ENCODE data around the gene MTMR8. TPM values are rescaled to one million over a fixed set of nuclear protein-coding genes. Genes with fewer than 3 reads are reported as not detected.
"Not testable (repeated sequence)": the region's sequence is repeated elsewhere in the genome, so short reads cannot be mapped to it uniquely, and the experiment has no call there.

The MTMR8 gene
- total and polyA plus RNA-seq, 2 experiments from 2014 or later = 1.6 to 2.6 TPM

DNA sequence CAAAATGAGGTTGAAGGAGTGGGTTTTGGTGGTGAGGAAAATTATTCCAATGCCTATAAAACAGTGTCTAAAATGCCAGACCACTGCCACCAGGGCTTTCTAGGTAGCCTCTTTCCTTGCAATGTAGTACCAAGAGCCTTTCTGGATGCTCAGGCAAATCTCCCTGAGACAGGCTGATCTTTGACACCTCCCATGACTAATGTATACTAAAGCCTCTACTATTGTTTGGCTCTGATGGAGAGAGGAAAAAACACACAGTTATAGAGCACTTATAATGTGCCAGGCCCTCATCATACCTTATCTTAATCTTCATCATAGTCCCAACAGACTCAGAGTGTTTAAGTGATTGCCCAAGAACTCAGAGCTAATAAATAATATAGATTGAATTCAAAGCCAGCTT lies 5.8 kb downstream of the MTMR8 start:
- Histone ChIP-seq H3K36me3 (no peaks in the 10 kb centered on the region), H3K27ac (no peak overlapping the region), H3K9me3 (ENCODE audit: low read depth) (no peaks in the 10 kb centered on the region), H3K4me3 (no peak overlapping the region), H3K4me1 (ENCODE audit: low read depth) (no peaks in the 10 kb centered on the region), H3K27me3 (no peaks in the 10 kb centered on the region)
- no peak for DNase-seq (ENCODE audit: low read depth in 1 of 2, low spot score in 1 of 2)
- no peak for TF ChIP-seq CTCF (IDR thresholded peaks at IDR 0.05; ENCODE audit: low read depth, low read length)

- not testable (repeated sequence) for DNase-seq (ENCODE audit: low read depth in 1 of 2, low spot score in 1 of 2); H3K9me3 ChIP-seq (ENCODE audit: low read depth)
Observed at GRCh38 chrX:64380789-64381188, 14.5 kb downstream of the MTMR8 start.

DNA sequence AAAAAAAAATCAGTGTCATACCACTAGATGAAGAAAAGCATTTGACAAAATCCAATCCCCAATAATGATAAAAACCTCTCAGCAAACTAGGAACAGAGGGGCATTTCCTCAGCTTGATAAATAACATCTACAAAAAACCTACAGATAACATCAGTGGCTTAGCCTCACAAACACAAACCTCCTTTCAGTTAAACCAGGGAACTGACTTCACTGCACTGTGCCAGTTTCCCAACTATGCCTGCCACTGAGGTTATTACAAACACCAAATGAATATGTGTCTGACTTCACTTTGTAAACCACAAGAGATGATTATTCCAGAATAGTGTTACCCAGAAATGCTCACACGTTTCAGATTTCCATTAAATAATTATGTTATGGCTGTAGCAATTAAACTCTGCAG lies 15.3 kb downstream of the MTMR8 start:
- no peaks in the 10 kb centered on the region for H3K27me3 ChIP-seq
- TF ChIP-seq CTCF (IDR thresholded peaks at IDR 0.05; ENCODE audit: low read depth, low read length) = no peak
- no peaks in the 10 kb centered on the region for H3K4me1 ChIP-seq (ENCODE audit: low read depth)
- H3K4me3 ChIP-seq = no peak overlapping the region
- H3K9me3 ChIP-seq (ENCODE audit: low read depth) = no peaks in the 10 kb centered on the region
- DNase-seq (ENCODE audit: low read depth in 1 of 2, low spot score in 1 of 2) = no peak
- no peak overlapping the region for H3K27ac ChIP-seq
- H3K36me3 ChIP-seq = no peaks in the 10 kb centered on the region

More at GRCh38 chrX:64380789-64381188, 14.5 kb downstream of the MTMR8 start:
- H3K36me3 ChIP-seq; H3K27me3 ChIP-seq; H3K4me1 ChIP-seq (ENCODE audit: low read depth); H3K4me3 ChIP-seq; H3K27ac ChIP-seq: not testable (repeated sequence)

DNA sequence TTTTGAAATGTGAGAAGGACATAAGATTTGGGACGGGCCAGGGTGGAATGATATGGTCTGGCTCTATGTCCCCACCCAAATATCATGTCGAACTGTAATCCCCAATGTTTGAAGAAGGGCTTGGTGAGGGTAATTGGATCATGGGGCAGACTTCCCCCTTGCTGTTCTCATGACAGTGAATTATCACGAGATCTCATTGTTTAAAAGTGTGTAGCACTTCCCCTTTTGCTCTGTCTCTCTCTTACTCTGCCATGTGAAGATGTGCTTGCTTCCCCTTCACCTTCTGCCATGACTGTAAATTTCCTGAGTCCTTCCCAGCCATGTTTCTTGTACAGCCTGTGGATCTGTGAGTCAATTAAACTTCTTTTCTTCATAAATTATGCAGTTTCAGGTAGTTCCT lies 17.5 kb downstream of the MTMR8 start:
- no peak for DNase-seq (ENCODE audit: low read depth in 1 of 2, low spot score in 1 of 2)
- no peak overlapping the region for H3K27ac ChIP-seq
- no peaks in the 10 kb centered on the region for H3K4me1 ChIP-seq (ENCODE audit: low read depth)
- no peak for TF ChIP-seq CTCF (IDR thresholded peaks at IDR 0.05; ENCODE audit: low read depth, low read length)
- H3K9me3 ChIP-seq (ENCODE audit: low read depth) = no peaks in the 10 kb centered on the region
- no peaks in the 10 kb centered on the region for H3K36me3 ChIP-seq
- no peaks in the 10 kb centered on the region for H3K27me3 ChIP-seq
- no peak overlapping the region for H3K4me3 ChIP-seq

GRCh38 chrX:64352081-64352480 lies 43.2 kb downstream of the MTMR8 start:
- TF ChIP-seq CTCF (IDR thresholded peaks at IDR 0.05; ENCODE audit: low read depth, low read length) = no peak
- H3K4me1 ChIP-seq (ENCODE audit: low read depth) = no peaks in the 10 kb centered on the region
- no peak overlapping the region for H3K4me3 ChIP-seq
- no peak overlapping the region for H3K27ac ChIP-seq
- no peaks in the 10 kb centered on the region for H3K36me3 ChIP-seq
- no peaks in the 10 kb centered on the region for H3K27me3 ChIP-seq
- no peak for DNase-seq (ENCODE audit: low read depth in 1 of 2, low spot score in 1 of 2)
- H3K9me3 ChIP-seq (ENCODE audit: low read depth) = no peaks in the 10 kb centered on the region

DNA sequence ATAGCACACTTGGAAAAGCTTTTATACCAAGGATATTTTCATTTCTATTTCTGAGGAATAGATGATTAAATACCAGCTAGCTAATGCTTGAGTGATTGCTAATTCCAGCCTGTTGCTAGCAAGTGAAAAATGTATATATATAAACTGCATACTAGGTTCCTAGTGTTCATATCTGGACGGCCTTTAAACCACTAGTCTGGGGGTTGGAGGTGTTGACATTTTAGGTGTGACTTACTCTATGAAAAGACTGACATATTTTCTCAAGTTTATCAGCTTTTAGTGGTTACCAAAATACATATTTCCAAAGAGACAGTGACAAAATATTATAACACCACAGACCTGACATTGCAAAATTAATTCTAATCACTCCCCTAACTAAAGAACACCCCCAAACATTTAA lies 44.7 kb downstream of the MTMR8 start:
- no peaks in the 10 kb centered on the region for H3K9me3 ChIP-seq (ENCODE audit: low read depth)
- no peak overlapping the region for H3K27ac ChIP-seq
- H3K36me3 ChIP-seq = no peaks in the 10 kb centered on the region
- DNase-seq (ENCODE audit: low read depth in 1 of 2, low spot score in 1 of 2) = no peak
- H3K4me3 ChIP-seq = no peak overlapping the region
- no peaks in the 10 kb centered on the region for H3K4me1 ChIP-seq (ENCODE audit: low read depth)
- no peak for TF ChIP-seq CTCF (IDR thresholded peaks at IDR 0.05; ENCODE audit: low read depth, low read length)
- H3K27me3 ChIP-seq = no peaks in the 10 kb centered on the region
